ENCODE data around the gene CCDC3.

- TF ChIP-seq SIN3A (IDR thresholded peaks at IDR 0.05; ENCODE audit: borderline replicate concordance, insufficient read depth, low read depth, low read length) (no peak), CTCF (IDR thresholded peaks at IDR 0.05) (no peak), POLR2AphosphoS5 (IDR thresholded peaks at IDR 0.05; ENCODE audit: low read depth, low read length) (no peak)
These were observed 121.1 kb downstream of the CCDC3 start for GRCh38 chr10:12880423-12880822.

Data from Panc1 (cell line).